WTC11 (cell line): Measurements from ENCODE around the gene GRK4. TPM values are rescaled to one million over a fixed set of nuclear protein-coding genes. Genes with fewer than 3 reads are reported as not detected.

Source experiments
- ATAC-seq: fragments of 200-7000 bp; cut with Tn5 transposase; 2 replicates; pipeline ENCODE4 v1.10.0; 2021; ENCODE audit warnings: mild to moderate bottlenecking, moderate library complexity
- CTCF ChIA-PET: fragments of 300-600 bp; sonication (Branson Sonifier 250); formaldehyde crosslinking; loops from one replicate; lab custom pipeline; 2021; ENCODE audit warnings: antibody characterized with exemption; lab: Charles Lee
- POLR2A ChIA-PET: fragments of 350-600 bp; sonication (Branson Sonifier 250); formaldehyde crosslinking; loops from one replicate; lab custom pipeline; 2021; ENCODE audit warnings: antibody characterized with exemption; lab: Charles Lee
- DNase-seq: peaks from one replicate; pipeline ENCODE4 v3.0.0; 2021; ENCODE audit warnings: low spot score
- H3K27ac Mint-ChIP-seq: 2 replicates; pipeline ENCODE4 v1.8.0; 2021; ENCODE audit warnings: mixed read lengths
- H3K27me3 Mint-ChIP-seq: 2 replicates; pipeline ENCODE4 v1.8.0; 2021; ENCODE audit warnings: low read depth, mild to moderate bottlenecking, moderate library complexity, mixed read lengths
- H3K36me3 Mint-ChIP-seq: 2 replicates; pipeline ENCODE4 v1.8.0; 2021; ENCODE audit warnings: mixed read lengths
- H3K4me1 Mint-ChIP-seq: 2 replicates; pipeline ENCODE4 v1.8.0; 2022; ENCODE audit warnings: mixed read lengths
- H3K4me3 Mint-ChIP-seq: 2 replicates; pipeline ENCODE4 v1.8.0; 2021; ENCODE audit warnings: mild to moderate bottlenecking, moderate library complexity, mixed read lengths
- H3K9me3 Mint-ChIP-seq: 2 replicates; pipeline ENCODE4 v1.8.0; 2021; ENCODE audit warnings: mixed read lengths
- HMGXB4 ChIP-seq: sonication (generic); formaldehyde crosslinking; IDR thresholded peaks from 2 replicates; pipeline ENCODE4 v1.8.1; 2023; ENCODE audit warnings: mild to moderate bottlenecking, moderate library complexity, missing genetic modification reagents
- JUN ChIP-seq: sonication (generic); formaldehyde crosslinking; IDR thresholded peaks from 2 replicates; pipeline ENCODE4 v1.8.0; 2023; ENCODE audit warnings: mild to moderate bottlenecking, missing genetic modification reagents
- KAT7 ChIP-seq: sonication (generic); formaldehyde crosslinking; IDR thresholded peaks from 2 replicates; pipeline ENCODE4 v1.8.1; 2023; ENCODE audit warnings: missing genetic modification reagents, mild to moderate bottlenecking, borderline replicate concordance
- TEAD4 ChIP-seq: sonication (generic); formaldehyde crosslinking; IDR thresholded peaks from 2 replicates; pipeline ENCODE4 v1.8.0; 2022; ENCODE audit warnings: mild to moderate bottlenecking, missing genetic modification reagents
- TP53 ChIP-seq: sonication (generic); formaldehyde crosslinking; IDR thresholded peaks from 2 replicates; pipeline ENCODE4 v1.8.1; 2023; ENCODE audit warnings: mild to moderate bottlenecking, missing genetic modification reagents
- ZNF232 ChIP-seq: sonication (generic); formaldehyde crosslinking; IDR thresholded peaks from 2 replicates; pipeline ENCODE4 v1.8.0; 2022; ENCODE audit warnings: mild to moderate bottlenecking, missing genetic modification reagents
- ZNF317 ChIP-seq: sonication (generic); formaldehyde crosslinking; IDR thresholded peaks from 2 replicates; pipeline ENCODE4 v1.8.1; 2023; ENCODE audit warnings: low read depth, mild to moderate bottlenecking, moderate library complexity, missing genetic modification reagents, borderline replicate concordance
- ZNF512 ChIP-seq: sonication (generic); formaldehyde crosslinking; IDR thresholded peaks from 2 replicates; pipeline ENCODE4 v1.8.1; 2022; ENCODE audit warnings: missing genetic modification reagents, borderline replicate concordance
- total RNA-seq: library from RNA; stranded (reverse); gene quantifications from 3 replicates; pipeline ENCODE4 v1.2.3, GENCODE V29; 2021
- TF ChIP-seq, protein P1 (sequence below): sonication (generic); formaldehyde crosslinking; IDR thresholded peaks from 2 replicates; pipeline ENCODE4 v1.8.0; 2022; ENCODE audit warnings: missing genetic modification reagents
- TF ChIP-seq, protein P2 (sequence below): sonication (generic); formaldehyde crosslinking; IDR thresholded peaks from 2 replicates; pipeline ENCODE4 v1.8.1; 2022; ENCODE audit warnings: mild to moderate bottlenecking, missing genetic modification reagents, moderate library complexity, borderline replicate concordance
- TF ChIP-seq, protein P3 (sequence below): sonication (generic); formaldehyde crosslinking; IDR thresholded peaks from 2 replicates; pipeline ENCODE4 v1.8.0; 2022; ENCODE audit warnings: mild to moderate bottlenecking, missing genetic modification reagents
- TF ChIP-seq, protein P4 (sequence below): sonication (generic); formaldehyde crosslinking; IDR thresholded peaks from 2 replicates; pipeline ENCODE4 v1.8.1; 2022; ENCODE audit warnings: low read depth, missing genetic modification reagents, borderline replicate concordance
- TF ChIP-seq, protein P5 (sequence below): sonication (generic); formaldehyde crosslinking; conservative IDR thresholded peaks from 2 replicates; pipeline ENCODE4 v1.8.1; 2022; ENCODE audit warnings: mild to moderate bottlenecking, missing genetic modification reagents

GRK4 gene
- total RNA-seq, 1 experiment from 2014 or later, result 1.4 TPM

GRCh38 chr4:2934077-2934812 lies 29.1 kb upstream of the GRK4 start:
- ChIA-PET CTCF (interaction anchor here (1.5 to 1.7 kb wide), 2 partner anchors 24 to 170 kb away, joined by 3 to 6 read pairs; no protein-coding TSS in a partner anchor), POLR2A (no interaction called here)
- Mint-ChIP-seq H3K4me1 (peaks cover 26% of the 10 kb centered on the region), H3K9me3 (no peaks in the 10 kb centered on the region), H3K36me3 (peaks cover 20% of the 10 kb centered on the region), H3K27ac (no peak overlapping the region), H3K27me3 (no peaks in the 10 kb centered on the region), H3K4me3 (peak overlapping the region; percentile 80)
- no peak for TF ChIP-seq ZNF232 (CRISPR knock-in tag)
- TF ChIP-seq, protein P1, sequence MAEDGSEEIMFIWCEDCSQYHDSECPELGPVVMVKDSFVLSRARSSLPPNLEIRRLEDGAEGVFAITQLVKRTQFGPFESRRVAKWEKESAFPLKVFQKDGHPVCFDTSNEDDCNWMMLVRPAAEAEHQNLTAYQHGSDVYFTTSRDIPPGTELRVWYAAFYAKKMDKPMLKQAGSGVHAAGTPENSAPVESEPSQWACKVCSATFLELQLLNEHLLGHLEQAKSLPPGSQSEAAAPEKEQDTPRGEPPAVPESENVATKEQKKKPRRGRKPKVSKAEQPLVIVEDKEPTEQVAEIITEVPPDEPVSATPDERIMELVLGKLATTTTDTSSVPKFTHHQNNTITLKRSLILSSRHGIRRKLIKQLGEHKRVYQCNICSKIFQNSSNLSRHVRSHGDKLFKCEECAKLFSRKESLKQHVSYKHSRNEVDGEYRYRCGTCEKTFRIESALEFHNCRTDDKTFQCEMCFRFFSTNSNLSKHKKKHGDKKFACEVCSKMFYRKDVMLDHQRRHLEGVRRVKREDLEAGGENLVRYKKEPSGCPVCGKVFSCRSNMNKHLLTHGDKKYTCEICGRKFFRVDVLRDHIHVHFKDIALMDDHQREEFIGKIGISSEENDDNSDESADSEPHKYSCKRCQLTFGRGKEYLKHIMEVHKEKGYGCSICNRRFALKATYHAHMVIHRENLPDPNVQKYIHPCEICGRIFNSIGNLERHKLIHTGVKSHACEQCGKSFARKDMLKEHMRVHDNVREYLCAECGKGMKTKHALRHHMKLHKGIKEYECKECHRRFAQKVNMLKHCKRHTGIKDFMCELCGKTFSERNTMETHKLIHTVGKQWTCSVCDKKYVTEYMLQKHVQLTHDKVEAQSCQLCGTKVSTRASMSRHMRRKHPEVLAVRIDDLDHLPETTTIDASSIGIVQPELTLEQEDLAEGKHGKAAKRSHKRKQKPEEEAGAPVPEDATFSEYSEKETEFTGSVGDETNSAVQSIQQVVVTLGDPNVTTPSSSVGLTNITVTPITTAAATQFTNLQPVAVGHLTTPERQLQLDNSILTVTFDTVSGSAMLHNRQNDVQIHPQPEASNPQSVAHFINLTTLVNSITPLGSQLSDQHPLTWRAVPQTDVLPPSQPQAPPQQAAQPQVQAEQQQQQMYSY (CRISPR knock-in tag), result 0 out of 2 replicates have a peak, but pooled peaks have one; percentile 18
- 0 out of 2 replicates have a peak, but pooled peaks have one; percentile 6 for TF ChIP-seq ZNF317 (CRISPR knock-in tag)
- TF ChIP-seq HMGXB4 (CRISPR knock-in tag), result peak; percentile 4; the same call in 1 of the 2 replicates
- DNase-seq (no peak), ATAC-seq (peak; percentile 2; the same call in 1 of the 2 replicates)

- ATAC-seq (peak; percentile 50), DNase-seq (peak; percentile 95)
- Mint-ChIP-seq H3K27ac (no peak overlapping the region), H3K36me3 (peaks cover 24% of the 10 kb centered on the region), H3K27me3 (no peaks in the 10 kb centered on the region), H3K9me3 (no peaks in the 10 kb centered on the region), H3K4me1 (peaks cover 26% of the 10 kb centered on the region), H3K4me3 (peak overlapping the region; percentile 80)
- ChIA-PET CTCF (interaction anchor here (0.8 to 2.3 kb wide), 6 partner anchors 14 to 493 kb away, joined by 3 to 11 read pairs (median 6); no protein-coding TSS in a partner anchor), POLR2A (interaction anchor here (1.0 kb wide), 1 partner anchor 74 kb away, joined by 3 read pairs; no protein-coding TSS in a partner anchor)
- TF ChIP-seq KAT7 (CRISPR knock-in tag), result no peak
- TF ChIP-seq, protein P2, sequence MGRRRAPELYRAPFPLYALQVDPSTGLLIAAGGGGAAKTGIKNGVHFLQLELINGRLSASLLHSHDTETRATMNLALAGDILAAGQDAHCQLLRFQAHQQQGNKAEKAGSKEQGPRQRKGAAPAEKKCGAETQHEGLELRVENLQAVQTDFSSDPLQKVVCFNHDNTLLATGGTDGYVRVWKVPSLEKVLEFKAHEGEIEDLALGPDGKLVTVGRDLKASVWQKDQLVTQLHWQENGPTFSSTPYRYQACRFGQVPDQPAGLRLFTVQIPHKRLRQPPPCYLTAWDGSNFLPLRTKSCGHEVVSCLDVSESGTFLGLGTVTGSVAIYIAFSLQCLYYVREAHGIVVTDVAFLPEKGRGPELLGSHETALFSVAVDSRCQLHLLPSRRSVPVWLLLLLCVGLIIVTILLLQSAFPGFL, result 0 out of 2 replicates have a peak, but pooled peaks have one; percentile 86
- TF ChIP-seq JUN, result peak; percentile 61; the same call in 1 of the 2 replicates
- no peak for TF ChIP-seq ZNF512 (CRISPR knock-in tag)
- TF ChIP-seq, protein P3, sequence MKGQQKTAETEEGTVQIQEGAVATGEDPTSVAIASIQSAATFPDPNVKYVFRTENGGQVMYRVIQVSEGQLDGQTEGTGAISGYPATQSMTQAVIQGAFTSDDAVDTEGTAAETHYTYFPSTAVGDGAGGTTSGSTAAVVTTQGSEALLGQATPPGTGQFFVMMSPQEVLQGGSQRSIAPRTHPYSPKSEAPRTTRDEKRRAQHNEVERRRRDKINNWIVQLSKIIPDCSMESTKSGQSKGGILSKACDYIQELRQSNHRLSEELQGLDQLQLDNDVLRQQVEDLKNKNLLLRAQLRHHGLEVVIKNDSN (CRISPR knock-in tag), result peak; percentile 69
- TF ChIP-seq TP53, result no peak; the same call in 1 of the 2 replicates
- 0 out of 2 replicates have a peak, but pooled peaks have one; percentile 43 for TF ChIP-seq TEAD4 (CRISPR knock-in tag)
- TF ChIP-seq, protein P4, sequence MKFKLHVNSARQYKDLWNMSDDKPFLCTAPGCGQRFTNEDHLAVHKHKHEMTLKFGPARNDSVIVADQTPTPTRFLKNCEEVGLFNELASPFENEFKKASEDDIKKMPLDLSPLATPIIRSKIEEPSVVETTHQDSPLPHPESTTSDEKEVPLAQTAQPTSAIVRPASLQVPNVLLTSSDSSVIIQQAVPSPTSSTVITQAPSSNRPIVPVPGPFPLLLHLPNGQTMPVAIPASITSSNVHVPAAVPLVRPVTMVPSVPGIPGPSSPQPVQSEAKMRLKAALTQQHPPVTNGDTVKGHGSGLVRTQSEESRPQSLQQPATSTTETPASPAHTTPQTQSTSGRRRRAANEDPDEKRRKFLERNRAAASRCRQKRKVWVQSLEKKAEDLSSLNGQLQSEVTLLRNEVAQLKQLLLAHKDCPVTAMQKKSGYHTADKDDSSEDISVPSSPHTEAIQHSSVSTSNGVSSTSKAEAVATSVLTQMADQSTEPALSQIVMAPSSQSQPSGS (CRISPR knock-in tag), result no peak
- TF ChIP-seq, protein P5, sequence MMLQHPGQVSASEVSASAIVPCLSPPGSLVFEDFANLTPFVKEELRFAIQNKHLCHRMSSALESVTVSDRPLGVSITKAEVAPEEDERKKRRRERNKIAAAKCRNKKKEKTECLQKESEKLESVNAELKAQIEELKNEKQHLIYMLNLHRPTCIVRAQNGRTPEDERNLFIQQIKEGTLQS, result no peak
Measured at GRCh38 chr4:2934813-2935761, 28.3 kb upstream of the GRK4 start.
